Measurements from ENCODE around the gene OR52E5.

DNA sequence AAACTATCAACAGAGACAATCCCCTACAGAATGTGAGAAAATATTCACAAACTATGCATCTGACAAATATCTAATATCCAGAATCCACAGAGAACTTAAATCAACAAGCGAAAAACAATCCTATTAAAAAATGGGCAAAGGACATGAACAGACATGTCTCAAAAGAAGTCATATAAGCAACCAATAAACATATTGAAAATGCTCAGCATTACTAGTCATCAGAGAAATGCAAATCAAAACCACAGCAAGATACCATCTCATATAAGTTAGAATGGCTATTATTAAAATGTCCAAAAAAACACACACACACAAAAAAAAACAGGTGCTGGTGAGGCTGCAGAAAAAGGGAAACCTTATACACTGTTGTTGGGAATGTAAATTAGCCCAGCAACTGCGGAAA, 27.2 kb upstream of the OR52E5 start:
- TF ChIP-seq CTCF (IDR thresholded peaks at IDR 0.05 in 8 of 11, conservative IDR thresholded peaks at IDR 0.05 in 3 of 11) (no peak), POLR2A (IDR thresholded peaks at IDR 0.05) (no peak), POLR2AphosphoS5 (IDR thresholded peaks at IDR 0.05) (no peak)
